Measurements from ENCODE around the gene ATP2A1.

DNA sequence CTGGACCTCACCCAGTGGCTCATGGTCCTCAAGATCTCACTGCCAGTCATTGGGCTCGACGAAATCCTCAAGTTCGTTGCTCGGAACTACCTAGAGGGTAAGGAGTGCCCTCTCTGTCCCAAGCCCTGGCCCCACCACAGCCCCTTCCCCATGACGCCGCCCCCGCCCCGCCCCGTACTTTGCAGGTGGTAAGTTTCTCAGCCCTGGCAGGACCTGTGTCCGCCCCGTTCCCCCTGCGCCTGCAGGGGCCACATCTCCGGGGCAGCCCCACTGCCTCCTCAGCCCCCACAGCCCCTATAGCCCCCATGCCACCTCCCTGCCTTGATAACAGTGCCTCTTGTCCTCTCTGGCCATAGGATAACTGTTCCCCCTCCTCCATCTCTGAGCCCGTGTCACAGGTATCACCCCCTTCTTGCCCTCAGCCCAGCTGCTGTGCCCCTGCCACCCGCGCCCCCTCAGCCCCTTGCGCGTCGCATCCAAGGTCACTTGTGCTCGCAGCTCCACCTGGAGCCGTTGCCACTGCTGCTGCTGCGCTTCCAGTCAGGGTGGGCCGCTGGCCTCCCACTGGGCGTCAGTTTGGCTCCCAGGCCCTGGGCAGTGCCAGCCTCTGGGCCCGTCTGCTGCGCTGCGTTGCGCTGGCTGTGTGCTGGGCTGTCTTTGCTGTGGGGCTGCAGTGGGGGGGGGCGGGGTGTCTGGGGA, 25.2 kb downstream of the ATP2A1 start:
- TF ChIP-seq, protein P1, sequence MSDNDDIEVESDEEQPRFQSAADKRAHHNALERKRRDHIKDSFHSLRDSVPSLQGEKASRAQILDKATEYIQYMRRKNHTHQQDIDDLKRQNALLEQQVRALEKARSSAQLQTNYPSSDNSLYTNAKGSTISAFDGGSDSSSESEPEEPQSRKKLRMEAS (IDR thresholded peaks at IDR 0.05), result no peak
- TF ChIP-seq, protein P2, sequence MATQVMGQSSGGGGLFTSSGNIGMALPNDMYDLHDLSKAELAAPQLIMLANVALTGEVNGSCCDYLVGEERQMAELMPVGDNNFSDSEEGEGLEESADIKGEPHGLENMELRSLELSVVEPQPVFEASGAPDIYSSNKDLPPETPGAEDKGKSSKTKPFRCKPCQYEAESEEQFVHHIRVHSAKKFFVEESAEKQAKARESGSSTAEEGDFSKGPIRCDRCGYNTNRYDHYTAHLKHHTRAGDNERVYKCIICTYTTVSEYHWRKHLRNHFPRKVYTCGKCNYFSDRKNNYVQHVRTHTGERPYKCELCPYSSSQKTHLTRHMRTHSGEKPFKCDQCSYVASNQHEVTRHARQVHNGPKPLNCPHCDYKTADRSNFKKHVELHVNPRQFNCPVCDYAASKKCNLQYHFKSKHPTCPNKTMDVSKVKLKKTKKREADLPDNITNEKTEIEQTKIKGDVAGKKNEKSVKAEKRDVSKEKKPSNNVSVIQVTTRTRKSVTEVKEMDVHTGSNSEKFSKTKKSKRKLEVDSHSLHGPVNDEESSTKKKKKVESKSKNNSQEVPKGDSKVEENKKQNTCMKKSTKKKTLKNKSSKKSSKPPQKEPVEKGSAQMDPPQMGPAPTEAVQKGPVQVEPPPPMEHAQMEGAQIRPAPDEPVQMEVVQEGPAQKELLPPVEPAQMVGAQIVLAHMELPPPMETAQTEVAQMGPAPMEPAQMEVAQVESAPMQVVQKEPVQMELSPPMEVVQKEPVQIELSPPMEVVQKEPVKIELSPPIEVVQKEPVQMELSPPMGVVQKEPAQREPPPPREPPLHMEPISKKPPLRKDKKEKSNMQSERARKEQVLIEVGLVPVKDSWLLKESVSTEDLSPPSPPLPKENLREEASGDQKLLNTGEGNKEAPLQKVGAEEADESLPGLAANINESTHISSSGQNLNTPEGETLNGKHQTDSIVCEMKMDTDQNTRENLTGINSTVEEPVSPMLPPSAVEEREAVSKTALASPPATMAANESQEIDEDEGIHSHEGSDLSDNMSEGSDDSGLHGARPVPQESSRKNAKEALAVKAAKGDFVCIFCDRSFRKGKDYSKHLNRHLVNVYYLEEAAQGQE (IDR thresholded peaks at IDR 0.05; ENCODE audit: low read depth), result no peak
- TF ChIP-seq RAD21 (IDR thresholded peaks at IDR 0.05; ENCODE audit: low read depth) (no peak), TEAD4 (IDR thresholded peaks at IDR 0.05) (no peak), EP300 (IDR thresholded peaks at IDR 0.05; ENCODE audit: borderline replicate concordance) (no peak), FOXM1 (IDR thresholded peaks at IDR 0.05; ENCODE audit: borderline replicate concordance, low read depth) (no peak), ZBTB7A (IDR thresholded peaks at IDR 0.05; ENCODE audit: low read depth) (no peak), EGR1 (IDR thresholded peaks at IDR 0.05) (no peak), CEBPB (IDR thresholded peaks at IDR 0.05) (no peak)
- TF ChIP-seq, protein P3, sequence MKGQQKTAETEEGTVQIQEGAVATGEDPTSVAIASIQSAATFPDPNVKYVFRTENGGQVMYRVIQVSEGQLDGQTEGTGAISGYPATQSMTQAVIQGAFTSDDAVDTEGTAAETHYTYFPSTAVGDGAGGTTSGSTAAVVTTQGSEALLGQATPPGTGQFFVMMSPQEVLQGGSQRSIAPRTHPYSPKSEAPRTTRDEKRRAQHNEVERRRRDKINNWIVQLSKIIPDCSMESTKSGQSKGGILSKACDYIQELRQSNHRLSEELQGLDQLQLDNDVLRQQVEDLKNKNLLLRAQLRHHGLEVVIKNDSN (IDR thresholded peaks at IDR 0.05), result no peak
